HG03378 (cell line): ENCODE measurements around the gene C3AR1.
A peak's percentile ranks its signal among the peaks of the same experiment; 100 is the strongest.

ENCODE experiments used
- ATAC-seq: cut with Tn5 transposase; IDR thresholded peaks from one replicate; pipeline ENCODE4 v1.9.1; 2021; ENCODE audit warnings: mild to moderate bottlenecking, moderate library complexity; ENCODE audit not compliant: unreplicated experiment

C3AR1 gene

GRCh38 chr12:8058506-8058905 is 7.7 kb downstream of the C3AR1 start:
- ATAC-seq, result no peak

DNA sequence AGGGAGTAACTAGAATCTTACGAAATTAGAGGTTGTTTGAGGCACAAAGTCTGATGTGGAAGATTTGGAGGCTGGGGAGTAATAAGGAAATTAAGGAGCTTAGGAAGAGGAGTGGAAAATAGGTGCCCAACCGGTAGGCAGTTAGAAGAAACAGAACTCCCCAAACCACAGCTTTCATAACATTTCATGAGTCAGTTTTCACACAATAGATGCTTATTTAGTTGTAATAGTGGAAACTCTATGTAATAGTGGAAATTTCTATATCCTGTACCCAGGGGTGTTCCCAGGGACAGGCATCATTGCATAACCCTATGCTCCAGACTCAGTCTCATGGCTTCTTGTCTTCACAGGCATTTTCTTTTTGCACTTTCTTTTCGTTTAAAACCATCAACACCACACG is 8.3 kb downstream of the C3AR1 start:
- ATAC-seq, result no peak

- ATAC-seq, result no peak
These were observed 8.9 kb downstream of the C3AR1 start for GRCh38 chr12:8057306-8057705.

- no peak for ATAC-seq
These were observed 11.3 kb downstream of the C3AR1 start for GRCh38 chr12:8054816-8055215.

GRCh38 chr12:8052679-8053078 is 13.5 kb downstream of the C3AR1 start:
- no peak for ATAC-seq

- no peak for ATAC-seq
These were observed 15.4 kb downstream of the C3AR1 start for GRCh38 chr12:8050600-8051250.

- no peak for ATAC-seq
These were observed 17.3 kb downstream of the C3AR1 start for GRCh38 chr12:8048906-8049305.

DNA sequence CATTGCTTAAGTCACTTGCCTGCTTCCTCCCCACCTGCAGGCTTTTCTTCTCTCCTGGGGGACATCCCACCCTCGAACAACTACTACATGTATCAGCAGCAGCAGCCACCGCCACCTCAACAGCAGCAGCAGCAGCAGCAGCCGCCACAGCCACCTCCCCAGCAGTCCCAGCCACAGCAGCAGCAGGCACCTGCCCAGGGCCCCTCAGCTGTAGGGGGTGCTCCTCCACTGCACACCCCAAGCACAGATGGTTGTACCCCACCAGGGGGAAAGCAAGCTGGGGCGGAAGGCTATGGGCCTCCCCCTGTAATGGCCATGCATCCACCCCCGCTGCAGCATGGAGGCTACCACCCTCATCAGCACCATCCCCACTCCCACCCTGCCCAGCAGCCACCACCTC is 18.3 kb downstream of the C3AR1 start:
- no peak for ATAC-seq

DNA sequence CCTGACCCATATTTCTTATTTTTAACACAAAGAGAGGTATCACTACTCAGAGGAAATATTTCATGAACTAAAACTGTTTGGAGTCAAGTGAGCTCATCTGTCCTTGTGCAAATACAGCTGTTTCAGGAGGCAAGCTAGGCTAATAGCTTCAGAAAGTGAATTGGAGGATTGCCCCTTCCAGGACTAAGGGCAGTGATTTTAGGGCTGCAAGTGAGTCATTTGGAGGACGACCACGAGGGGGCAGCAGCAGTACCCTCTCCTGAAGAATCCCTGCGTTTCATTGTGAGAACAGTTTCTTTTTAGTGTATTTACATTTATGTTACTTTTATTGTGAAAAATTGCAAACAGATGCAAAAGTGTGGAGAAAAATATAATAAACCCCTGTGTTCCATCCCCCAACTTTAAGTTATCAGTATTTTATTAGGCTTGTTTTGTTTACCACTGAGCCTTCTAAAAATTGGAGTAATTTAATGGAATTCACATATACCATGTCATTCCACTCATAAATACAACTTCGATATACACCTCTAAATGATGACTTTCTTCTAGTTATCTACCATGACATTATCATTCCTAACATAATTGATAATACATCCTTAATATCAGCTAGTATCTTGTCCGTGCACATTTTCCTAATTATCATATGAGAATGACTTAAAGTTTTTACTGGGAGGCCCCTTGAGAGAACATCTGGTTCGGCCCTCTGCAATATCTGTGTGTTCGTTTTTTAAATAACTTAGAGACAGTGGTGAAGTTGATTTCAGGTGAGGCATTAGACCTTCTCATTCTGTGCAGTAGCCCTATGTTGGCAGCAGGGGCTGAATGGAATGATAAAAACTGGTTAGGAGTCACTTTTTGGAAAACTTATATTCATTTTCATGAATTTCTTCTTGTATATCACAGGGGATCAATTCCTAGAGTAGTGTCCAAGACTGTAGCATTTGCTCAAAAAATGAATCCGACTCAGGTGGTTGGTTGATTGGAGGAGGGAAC is 19.9 kb downstream of the C3AR1 start:
- no peak for ATAC-seq

- ATAC-seq, result no peak
These were observed 25.4 kb downstream of the C3AR1 start for GRCh38 chr12:8040791-8041190.

GRCh38 chr12:8038659-8039114 is 27.5 kb downstream of the C3AR1 start:
- ATAC-seq, result no peak

GRCh38 chr12:8037947-8038346 is 28.2 kb downstream of the C3AR1 start:
- no peak for ATAC-seq

- ATAC-seq, result no peak
These were observed 29.0 kb downstream of the C3AR1 start for GRCh38 chr12:8037046-8037663.

GRCh38 chr12:8036346-8036745 is 29.8 kb downstream of the C3AR1 start:
- no peak for ATAC-seq

- no peak for ATAC-seq
These were observed 30.6 kb downstream of the C3AR1 start for GRCh38 chr12:8035440-8036010.

- no peak for ATAC-seq
These were observed 31.4 kb downstream of the C3AR1 start for GRCh38 chr12:8034802-8035201.

DNA sequence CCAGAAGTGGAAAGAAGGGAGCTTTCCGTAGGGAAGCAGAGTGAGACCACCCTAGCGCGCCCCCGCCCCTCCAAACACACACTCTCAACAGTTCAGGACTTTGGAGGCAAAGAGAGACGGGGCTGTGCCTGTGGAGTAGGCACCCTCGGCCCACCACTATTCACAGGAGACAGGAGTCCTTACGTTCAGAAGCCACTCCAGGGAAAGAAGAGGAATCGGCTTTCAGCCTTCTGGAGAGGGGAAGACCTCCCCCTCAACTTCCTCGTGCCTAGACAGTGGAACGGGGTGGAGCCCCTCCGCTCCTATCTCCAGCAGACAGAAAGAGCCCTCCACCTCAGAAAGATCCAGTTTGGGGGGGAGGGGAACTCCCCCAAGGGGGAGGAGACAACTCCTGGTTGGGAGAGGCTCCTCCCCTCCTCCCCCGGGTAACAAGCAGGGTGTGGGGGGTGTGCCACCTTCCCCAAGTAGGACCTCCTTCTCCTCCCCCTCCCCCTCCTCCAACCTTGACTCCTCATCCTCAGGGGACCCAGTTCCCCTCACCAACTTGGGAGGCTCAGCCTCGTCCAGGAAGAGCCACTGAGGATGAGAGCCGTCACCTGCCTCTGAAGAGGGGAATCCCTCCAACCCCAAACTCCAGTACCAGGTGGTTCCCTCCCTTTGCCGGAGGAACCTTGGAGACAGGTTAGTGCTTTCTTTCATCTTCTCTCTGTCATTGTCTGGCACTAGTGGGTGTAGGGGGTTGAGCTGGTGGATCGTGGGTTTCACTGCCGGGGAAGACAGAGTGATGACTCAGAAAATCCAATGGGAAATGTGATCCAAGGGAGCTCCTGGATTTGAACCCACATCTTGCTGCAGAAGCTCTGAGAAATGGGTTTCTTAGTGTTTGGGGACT is 32.8 kb downstream of the C3AR1 start:
- peak; percentile 17 for ATAC-seq

DNA sequence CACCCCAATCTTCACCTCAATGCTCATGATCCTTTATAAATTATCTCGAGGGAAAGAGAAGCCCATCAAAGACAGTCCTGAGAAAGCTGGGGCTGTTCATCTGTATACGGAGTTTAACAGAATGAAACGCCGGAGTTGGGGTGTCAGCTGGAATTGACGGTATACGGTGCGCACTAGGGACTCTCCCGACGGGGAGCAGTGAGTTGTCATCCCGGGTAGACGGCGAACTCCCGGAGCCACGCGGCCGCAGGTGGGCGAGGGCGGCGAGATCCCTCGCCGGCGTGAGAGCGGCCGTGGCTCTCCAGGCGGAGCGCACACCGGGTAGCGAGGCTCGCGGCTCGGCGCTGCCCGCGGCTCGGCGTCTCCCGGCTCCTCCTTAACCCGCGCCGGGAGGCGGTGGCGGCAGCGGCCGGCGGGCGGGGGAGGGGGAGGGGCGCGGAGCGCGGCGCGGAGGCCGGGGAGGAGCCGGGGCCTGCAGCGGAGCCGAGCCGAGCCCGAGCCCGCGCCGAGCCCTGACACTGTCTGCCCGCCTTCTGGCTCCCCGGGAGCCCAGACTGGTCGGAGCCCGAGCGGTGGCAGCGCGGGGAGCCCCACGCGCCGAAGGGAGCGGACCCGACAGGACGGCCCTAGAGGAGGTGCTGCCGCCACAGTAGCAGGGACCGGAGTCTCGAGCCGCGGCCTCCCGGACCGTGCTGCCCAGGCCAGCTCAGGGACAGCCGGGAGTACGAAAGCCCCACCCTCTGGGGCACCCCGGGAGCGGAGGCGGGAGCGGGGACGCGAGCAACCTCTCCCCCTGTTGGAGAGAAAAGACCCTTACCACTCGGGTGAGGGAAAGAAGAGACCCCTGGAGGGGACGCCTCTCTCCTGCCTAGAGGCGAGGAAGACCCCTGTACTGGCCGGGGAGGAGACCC is 33.7 kb downstream of the C3AR1 start, which contains the start of gene FOXJ2:
TSS of gene FOXJ2 (plus strand) at position 475 of the 911 bp plus-strand sequence. CDS start 7,117 bp downstream, outside the sequence.
- ATAC-seq, result peak; percentile 40

- no peak for ATAC-seq
These were observed 34.3 kb downstream of the C3AR1 start for GRCh38 chr12:8031872-8032241.
